Peyer's patch (tissue), 4 donors: ENCODE results near the gene TMEM132D.

Experiments used
- POLR2A ChIP-seq, 2 donors: fragments of 450-650 bp; IDR thresholded peaks; one replicate each; pipeline ENCODE4 v1.5.1; 2017; ENCODE audit warnings: antibody characterized with exemption in 2 of 2, mild to moderate bottlenecking in 2 of 2, moderate library complexity in 2 of 2
- TF ChIP-seq, protein P1 (sequence below), 6 experiments: fragments of 450-650 bp in 4 of 6; fragments of 200-600 bp in 2 of 6; sonication (generic) in 1 of 6; IDR thresholded peaks; one replicate each; pipeline ENCODE4 v1.5.1; 2017 to 2019; ENCODE audit warnings: antibody characterized with exemption in 6 of 6, mild to moderate bottlenecking in 3 of 6, moderate library complexity in 1 of 6

- TF ChIP-seq, protein P1, sequence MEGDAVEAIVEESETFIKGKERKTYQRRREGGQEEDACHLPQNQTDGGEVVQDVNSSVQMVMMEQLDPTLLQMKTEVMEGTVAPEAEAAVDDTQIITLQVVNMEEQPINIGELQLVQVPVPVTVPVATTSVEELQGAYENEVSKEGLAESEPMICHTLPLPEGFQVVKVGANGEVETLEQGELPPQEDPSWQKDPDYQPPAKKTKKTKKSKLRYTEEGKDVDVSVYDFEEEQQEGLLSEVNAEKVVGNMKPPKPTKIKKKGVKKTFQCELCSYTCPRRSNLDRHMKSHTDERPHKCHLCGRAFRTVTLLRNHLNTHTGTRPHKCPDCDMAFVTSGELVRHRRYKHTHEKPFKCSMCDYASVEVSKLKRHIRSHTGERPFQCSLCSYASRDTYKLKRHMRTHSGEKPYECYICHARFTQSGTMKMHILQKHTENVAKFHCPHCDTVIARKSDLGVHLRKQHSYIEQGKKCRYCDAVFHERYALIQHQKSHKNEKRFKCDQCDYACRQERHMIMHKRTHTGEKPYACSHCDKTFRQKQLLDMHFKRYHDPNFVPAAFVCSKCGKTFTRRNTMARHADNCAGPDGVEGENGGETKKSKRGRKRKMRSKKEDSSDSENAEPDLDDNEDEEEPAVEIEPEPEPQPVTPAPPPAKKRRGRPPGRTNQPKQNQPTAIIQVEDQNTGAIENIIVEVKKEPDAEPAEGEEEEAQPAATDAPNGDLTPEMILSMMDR (IDR thresholded peaks at IDR 0.05): no peak
- no peak for TF ChIP-seq POLR2A (IDR thresholded peaks at IDR 0.05)
These were observed 869.1 kb downstream of the TMEM132D start for GRCh38 chr12:129034558-129035289.
